Panc1 (cell line): ENCODE data around the gene INPP5A.

Experiments used
- POLR2AphosphoS5 ChIP-seq: IDR thresholded peaks from 2 replicates; pipeline ENCODE4 v1.6.1; 2012; ENCODE audit warnings: mild to moderate bottlenecking, low read depth, low read length, moderate library complexity
- TF ChIP-seq, protein P1 (sequence below): fragments of 450-650 bp; IDR thresholded peaks from 2 replicates; pipeline ENCODE4 v1.5.1; 2017; ENCODE audit warnings: mild to moderate bottlenecking

DNA sequence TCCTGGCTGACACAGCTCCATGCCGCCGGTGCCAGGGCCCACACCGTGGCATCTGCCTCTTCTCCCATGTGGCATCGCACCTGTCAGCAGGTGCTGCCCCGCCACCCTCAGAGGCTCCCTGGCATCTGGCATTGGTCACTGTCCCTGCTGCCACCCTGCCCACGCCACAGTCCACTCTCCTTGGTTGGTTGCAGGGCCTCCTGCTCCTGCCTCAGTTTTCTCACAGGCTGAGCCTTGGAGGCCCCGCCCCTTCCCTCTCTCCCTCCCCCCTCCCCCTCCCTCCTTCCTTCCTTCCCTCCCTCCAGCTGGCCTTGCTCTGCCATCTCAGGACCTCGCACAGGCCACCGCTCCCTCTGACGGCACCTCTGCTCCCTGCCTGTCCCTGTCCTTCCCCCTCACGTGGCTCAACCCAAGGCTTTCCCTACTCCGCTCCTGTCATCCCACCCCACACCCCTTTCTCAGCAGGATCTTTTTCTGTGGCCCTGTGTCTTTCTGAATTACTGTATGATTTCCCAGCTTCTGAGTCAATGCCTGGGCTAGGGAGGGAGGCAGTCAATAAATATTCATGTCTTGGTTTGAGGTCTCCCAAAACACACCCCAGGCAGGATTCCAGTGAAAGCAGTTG, 87.4 kb downstream of the INPP5A start:
- TF ChIP-seq POLR2AphosphoS5 = no peak
- TF ChIP-seq, protein P1, sequence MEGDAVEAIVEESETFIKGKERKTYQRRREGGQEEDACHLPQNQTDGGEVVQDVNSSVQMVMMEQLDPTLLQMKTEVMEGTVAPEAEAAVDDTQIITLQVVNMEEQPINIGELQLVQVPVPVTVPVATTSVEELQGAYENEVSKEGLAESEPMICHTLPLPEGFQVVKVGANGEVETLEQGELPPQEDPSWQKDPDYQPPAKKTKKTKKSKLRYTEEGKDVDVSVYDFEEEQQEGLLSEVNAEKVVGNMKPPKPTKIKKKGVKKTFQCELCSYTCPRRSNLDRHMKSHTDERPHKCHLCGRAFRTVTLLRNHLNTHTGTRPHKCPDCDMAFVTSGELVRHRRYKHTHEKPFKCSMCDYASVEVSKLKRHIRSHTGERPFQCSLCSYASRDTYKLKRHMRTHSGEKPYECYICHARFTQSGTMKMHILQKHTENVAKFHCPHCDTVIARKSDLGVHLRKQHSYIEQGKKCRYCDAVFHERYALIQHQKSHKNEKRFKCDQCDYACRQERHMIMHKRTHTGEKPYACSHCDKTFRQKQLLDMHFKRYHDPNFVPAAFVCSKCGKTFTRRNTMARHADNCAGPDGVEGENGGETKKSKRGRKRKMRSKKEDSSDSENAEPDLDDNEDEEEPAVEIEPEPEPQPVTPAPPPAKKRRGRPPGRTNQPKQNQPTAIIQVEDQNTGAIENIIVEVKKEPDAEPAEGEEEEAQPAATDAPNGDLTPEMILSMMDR = no peak
